Liver (tissue), 9 donors: ENCODE results near the gene DOCK1. TPM values are rescaled to one million over a fixed set of nuclear protein-coding genes. Genes with fewer than 3 reads are reported as not detected.

ENCODE experiments used
- DNase-seq: peaks from one replicate; pipeline ENCODE4 v3.0.0-alpha.2; 2017; ENCODE audit warnings: low spot score
- H3K27ac ChIP-seq, 2 donors: one replicate each; pipeline ENCODE4 v1.7.0; 2013; ENCODE audit warnings: inconsistent platforms in 2 of 2, low read length in 2 of 2, control low read depth in 1 of 2, low read depth in 1 of 2, mild to moderate bottlenecking in 1 of 2
- H3K27me3 ChIP-seq, 4 donors: one replicate each; pipeline versions ENCODE4 v1.6.1 to v1.7.0; 2013; ENCODE audit warnings: low read length in 3 of 4, inconsistent platforms in 1 of 4, mild to moderate bottlenecking in 1 of 4, moderate library complexity in 1 of 4; ENCODE audit not compliant: control insufficient read depth in 4 of 4, insufficient read depth in 4 of 4
- H3K36me3 ChIP-seq, 4 donors: one replicate each; pipeline versions ENCODE4 v1.6.1 to v1.7.0; 2013; ENCODE audit warnings: low read length in 3 of 4, mild to moderate bottlenecking in 3 of 4, low read depth in 1 of 4, moderate library complexity in 1 of 4; ENCODE audit not compliant: control insufficient read depth in 4 of 4, insufficient read depth in 3 of 4
- H3K4me1 ChIP-seq, 4 donors: one replicate each; pipeline versions ENCODE4 v1.6.1 to v1.7.0; 2013; ENCODE audit warnings: low read length in 3 of 4, mild to moderate bottlenecking in 3 of 4, moderate library complexity in 1 of 4; ENCODE audit not compliant: control insufficient read depth in 4 of 4, insufficient read depth in 4 of 4
- H3K4me3 ChIP-seq, 3 donors: one replicate each; pipeline versions ENCODE4 v1.6.1 to v1.7.0; 2013; ENCODE audit warnings: low read length in 3 of 3, control low read depth in 1 of 3, low read depth in 1 of 3, mild to moderate bottlenecking in 1 of 3
- H3K9ac ChIP-seq, 2 donors: one replicate each; pipeline ENCODE4 v1.7.0; 2013; ENCODE audit warnings: low read length in 2 of 2, mild to moderate bottlenecking in 2 of 2, moderate library complexity in 2 of 2, control low read depth in 1 of 2, low read depth in 1 of 2
- H3K9me3 ChIP-seq, 4 donors: one replicate each; pipeline versions ENCODE4 v1.6.1 to v1.7.0; 2013; ENCODE audit warnings: low read length in 3 of 4; ENCODE audit not compliant: control insufficient read depth in 4 of 4
- ATF3 ChIP-seq: IDR thresholded peaks from 2 replicates; pipeline ENCODE4 v1.6.1; 2016; ENCODE audit warnings: antibody characterized with exemption
- CTCF ChIP-seq: fragments of 150-350 bp; IDR thresholded peaks from 2 replicates; pipeline ENCODE4 v1.5.1; 2017; ENCODE audit warnings: improper control_type of control experiment, low read depth, low read length; ENCODE audit not compliant: missing input control
- EGR1 ChIP-seq, 2 donors: IDR thresholded peaks; 2 replicates each; pipeline ENCODE4 v1.6.1; 2016 to 2018; ENCODE audit warnings: antibody characterized with exemption in 2 of 2, low read depth in 2 of 2
- FOXA1 ChIP-seq: IDR thresholded peaks from 2 replicates; pipeline ENCODE4 v1.6.1; 2016; ENCODE audit warnings: antibody characterized with exemption
- FOXA2 ChIP-seq: IDR thresholded peaks from 2 replicates; pipeline ENCODE4 v1.6.1; 2016; ENCODE audit warnings: antibody characterized with exemption
- GABPA ChIP-seq, 2 donors: IDR thresholded peaks in 1 of 2; conservative IDR thresholded peaks in 1 of 2; 2 replicates each; pipeline ENCODE4 v1.6.1; 2016; ENCODE audit warnings: antibody characterized with exemption in 2 of 2, mild to moderate bottlenecking in 1 of 2, moderate library complexity in 1 of 2
- HNF4A ChIP-seq, 2 donors: conservative IDR thresholded peaks; 2 replicates each; pipeline ENCODE4 v1.6.1; 2016; ENCODE audit warnings: antibody characterized with exemption in 2 of 2, mild to moderate bottlenecking in 2 of 2
- HNF4G ChIP-seq: IDR thresholded peaks from 2 replicates; pipeline ENCODE4 v1.6.1; 2016; ENCODE audit warnings: antibody characterized with exemption
- JUND ChIP-seq, 2 donors: IDR thresholded peaks; 2 replicates each; pipeline ENCODE4 v1.6.1; 2016; ENCODE audit warnings: antibody characterized with exemption in 2 of 2
- NR2F2 ChIP-seq: IDR thresholded peaks from 2 replicates; pipeline ENCODE4 v1.6.1; 2016; ENCODE audit warnings: antibody characterized with exemption
- RAD21 ChIP-seq, 2 donors: IDR thresholded peaks; 2 replicates each; pipeline ENCODE4 v1.6.1; 2016; ENCODE audit warnings: antibody characterized with exemption in 2 of 2, mild to moderate bottlenecking in 2 of 2
- REST ChIP-seq: IDR thresholded peaks from 2 replicates; pipeline ENCODE4 v1.6.1; 2016; ENCODE audit warnings: antibody characterized with exemption, mild to moderate bottlenecking
- RXRA ChIP-seq, 2 donors: IDR thresholded peaks; 2 replicates each; pipeline ENCODE4 v1.6.1; 2017 to 2018; ENCODE audit warnings: antibody characterized with exemption in 2 of 2, mild to moderate bottlenecking in 1 of 2
- SP1 ChIP-seq: IDR thresholded peaks from 2 replicates; pipeline ENCODE4 v1.6.1; 2018; ENCODE audit warnings: antibody characterized with exemption, mild to moderate bottlenecking
- TAF1 ChIP-seq: conservative IDR thresholded peaks from 2 replicates; pipeline ENCODE4 v1.6.1; 2016; ENCODE audit warnings: antibody characterized with exemption, mild to moderate bottlenecking
- YY1 ChIP-seq: IDR thresholded peaks from 2 replicates; pipeline ENCODE4 v1.6.1; 2016; ENCODE audit warnings: antibody characterized with exemption, mild to moderate bottlenecking
- ZBTB33 ChIP-seq: IDR thresholded peaks from 2 replicates; pipeline ENCODE4 v1.6.1; 2016; ENCODE audit warnings: antibody characterized with exemption
- WGBS: extraction: QIAGEN DNeasy Blood & Tissue Kit; methylation state at CpG from one replicate; pipeline ENCODE4 v1.1.7; 2013; 5-methylcytosine and 5-hydroxymethylcytosine counted together
- polyA plus RNA-seq, 2 donors: library from polyadenylated mRNA; stranded (reverse) in 1 of 2; unstranded in 1 of 2; fragments of 200-250 nt in 1 of 2; fragments of >200 nt in 1 of 2; fragmentation: Nextera tagmentation in 1 of 2; extraction: Ambion mirVana in 1 of 2; gene quantifications; one replicate each; pipeline versions ENCODE4 v1.2.1 to v1.2.3, GENCODE V29; 2013 to 2015
- total RNA-seq, 2 donors: library from RNA; depleted of rRNA; stranded (reverse); fragments of >200 nt; gene quantifications; one replicate each; pipeline ENCODE4 v1.2.3, GENCODE V29; 2014
- TF ChIP-seq, protein P1 (sequence below): IDR thresholded peaks from 2 replicates; pipeline ENCODE4 v1.6.1; 2016; ENCODE audit warnings: antibody characterized with exemption
- donor health status: healthy.
- donor health status: healthy.
- donor health status: healthy.
- donor health status: healthy.
- donor health status: healthy.

Gene DOCK1
- total and polyA plus RNA-seq, 4 donors = 3.8 to 28.8 (median 9.1) TPM

DNA sequence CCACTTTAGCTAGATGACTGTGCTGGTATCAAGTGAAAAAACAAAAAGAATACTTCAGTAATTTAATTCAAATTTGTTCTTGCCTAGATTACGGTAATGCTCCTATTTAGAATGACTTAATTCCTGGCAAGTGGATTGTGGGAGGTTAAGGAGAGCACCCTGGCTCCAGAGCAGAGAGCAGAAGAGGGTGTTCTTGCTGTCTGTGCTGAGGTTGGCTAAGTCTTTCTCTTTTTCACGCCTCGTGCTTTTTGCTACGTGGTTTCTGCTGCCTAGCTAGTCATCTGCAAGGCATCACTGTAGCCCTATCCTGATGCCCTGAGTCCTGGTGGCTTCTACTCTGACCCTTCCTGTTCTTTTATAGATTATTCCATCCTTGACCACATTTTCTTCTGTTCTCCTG is 189.8 kb downstream of the DOCK1 start:
- Histone ChIP-seq H3K4me1 (no peaks in the 10 kb centered on the region), H3K4me3 (no peak overlapping the region), H3K9ac (no peak overlapping the region), H3K27ac (no peak overlapping the region), H3K9me3 (no peaks in the 10 kb centered on the region), H3K27me3 (no peaks in the 10 kb centered on the region), H3K36me3 (peaks cover 0 to 7% (median 5%) of the 10 kb centered on the region in 4 donors)
- no peak for DNase-seq
- 97% methylated on average over 4 of the region's 4 CpGs for WGBS
- TF ChIP-seq RXRA (IDR thresholded peaks at IDR 0.05) = no peak
- no peak for TF ChIP-seq NR2F2
- no peak for TF ChIP-seq YY1
- TF ChIP-seq RAD21 (IDR thresholded peaks at IDR 0.05) = no peak
- no peak for TF ChIP-seq FOXA1
- no peak for TF ChIP-seq SP1
- TF ChIP-seq, protein P1, sequence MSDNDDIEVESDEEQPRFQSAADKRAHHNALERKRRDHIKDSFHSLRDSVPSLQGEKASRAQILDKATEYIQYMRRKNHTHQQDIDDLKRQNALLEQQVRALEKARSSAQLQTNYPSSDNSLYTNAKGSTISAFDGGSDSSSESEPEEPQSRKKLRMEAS = no peak
- TF ChIP-seq JUND (IDR thresholded peaks at IDR 0.05) = no peak
- TF ChIP-seq FOXA2 = no peak
- no peak for TF ChIP-seq HNF4A (conservative IDR thresholded peaks at IDR 0.05)
- no peak for TF ChIP-seq EGR1 (IDR thresholded peaks at IDR 0.05; ENCODE audit: low read depth in 2 of 2)
- no peak for TF ChIP-seq CTCF
- no peak for TF ChIP-seq HNF4G
- no peak for TF ChIP-seq GABPA (IDR thresholded peaks at IDR 0.05 in 1 of 2, conservative IDR thresholded peaks at IDR 0.05 in 1 of 2)
- no peak for TF ChIP-seq ZBTB33
- TF ChIP-seq REST = no peak
- no peak for TF ChIP-seq TAF1
- TF ChIP-seq ATF3 = no peak
